DMS114 treated with DMSO at 0.1 percent for 48 hours (cell line): ENCODE results near the gene MSI2.

Experiments
- DNase-seq: peaks from one replicate; lab custom pipeline; 2025; ENCODE audit not compliant: unreplicated experiment; lab: John Stamatoyannopoulos, UW

Gene MSI2

GRCh38 chr17:57670769-57671569 lies 414.6 kb downstream of the MSI2 start:
- no peak for DNase-seq

- peak; percentile 56 for DNase-seq
These were observed 415.6 kb downstream of the MSI2 start for GRCh38 chr17:57671667-57672632.

GRCh38 chr17:57672971-57673370 lies 416.6 kb downstream of the MSI2 start:
- DNase-seq = no peak

- DNase-seq = no peak
These were observed 418.6 kb downstream of the MSI2 start for GRCh38 chr17:57674894-57675293.

- no peak for DNase-seq
These were observed 419.4 kb downstream of the MSI2 start for GRCh38 chr17:57675427-57676387.

- DNase-seq = no peak
These were observed 420.2 kb downstream of the MSI2 start for GRCh38 chr17:57676543-57676942.

- no peak for DNase-seq
These were observed 421.0 kb downstream of the MSI2 start for GRCh38 chr17:57677301-57677700.

GRCh38 chr17:57677858-57678257 lies 421.5 kb downstream of the MSI2 start:
- no peak for DNase-seq

- no peak for DNase-seq
These were observed 422.1 kb downstream of the MSI2 start for GRCh38 chr17:57678393-57678792.

GRCh38 chr17:57679356-57679755 lies 423.0 kb downstream of the MSI2 start:
- DNase-seq = no peak

GRCh38 chr17:57679906-57680695 lies 423.8 kb downstream of the MSI2 start:
- DNase-seq = no peak

- DNase-seq = no peak
These were observed 426.4 kb downstream of the MSI2 start for GRCh38 chr17:57682701-57683100.

- no peak for DNase-seq
These were observed 428.6 kb downstream of the MSI2 start for GRCh38 chr17:57684711-57685498.

GRCh38 chr17:57685499-57686132 lies 429.3 kb downstream of the MSI2 start:
- no peak for DNase-seq

GRCh38 chr17:57687642-57688041 lies 431.3 kb downstream of the MSI2 start:
- no peak for DNase-seq

GRCh38 chr17:57689254-57689653 lies 432.9 kb downstream of the MSI2 start:
- DNase-seq = no peak

GRCh38 chr17:57691939-57692338 lies 435.6 kb downstream of the MSI2 start:
- DNase-seq = no peak

- no peak for DNase-seq
These were observed 436.4 kb downstream of the MSI2 start for GRCh38 chr17:57692770-57693169.

- DNase-seq = no peak
These were observed 437.7 kb downstream of the MSI2 start for GRCh38 chr17:57694051-57694450.
